GM19324 (cell line): Measurements from ENCODE around the gene CDYL.

ENCODE experiments used
- ATAC-seq: cut with Tn5 transposase; IDR thresholded peaks from one replicate; pipeline ENCODE4 v1.9.1; 2021; ENCODE audit warnings: mild to moderate bottlenecking, moderate library complexity; ENCODE audit not compliant: unreplicated experiment, low FRiP score

The CDYL gene

GRCh38 chr6:4903751-4904370 is 127.7 kb downstream of the CDYL start:
- no peak for ATAC-seq

GRCh38 chr6:4904461-4905025 is 128.3 kb downstream of the CDYL start:
- no peak for ATAC-seq

GRCh38 chr6:4905826-4906225 is 129.6 kb downstream of the CDYL start:
- ATAC-seq = no peak

GRCh38 chr6:4906293-4907276 is 130.4 kb downstream of the CDYL start:
- no peak for ATAC-seq

- no peak for ATAC-seq
Measured at GRCh38 chr6:4907602-4908001, 131.4 kb downstream of the CDYL start.

- no peak for ATAC-seq
Measured at GRCh38 chr6:4908062-4908461, 131.9 kb downstream of the CDYL start.

- no peak for ATAC-seq
Measured at GRCh38 chr6:4909063-4909706, 133.0 kb downstream of the CDYL start.

- ATAC-seq = no peak
Measured at GRCh38 chr6:4910037-4910760, 134.0 kb downstream of the CDYL start.

GRCh38 chr6:4912559-4912958 is 136.4 kb downstream of the CDYL start:
- ATAC-seq = no peak

- ATAC-seq = no peak
Measured at GRCh38 chr6:4913705-4914419, 137.7 kb downstream of the CDYL start.

GRCh38 chr6:4914420-4915159 is 138.4 kb downstream of the CDYL start:
- ATAC-seq = no peak

GRCh38 chr6:4916954-4917561 is 140.9 kb downstream of the CDYL start:
- ATAC-seq = no peak

- ATAC-seq = no peak
Measured at GRCh38 chr6:4920914-4921410, 144.8 kb downstream of the CDYL start.

GRCh38 chr6:4922488-4923037 is 146.4 kb downstream of the CDYL start:
- no peak for ATAC-seq

- ATAC-seq = no peak
Measured at GRCh38 chr6:4923081-4923480, 146.9 kb downstream of the CDYL start.

GRCh38 chr6:4924661-4925271 is 148.6 kb downstream of the CDYL start:
- ATAC-seq = no peak

- no peak for ATAC-seq
Measured at GRCh38 chr6:4925580-4925979, 149.4 kb downstream of the CDYL start.

GRCh38 chr6:4928426-4928825 is 152.2 kb downstream of the CDYL start:
- no peak for ATAC-seq
